ENCODE data around the gene MTUS2. TPM values are rescaled to one million over a fixed set of nuclear protein-coding genes. Genes with fewer than 3 reads are reported as not detected.

MTUS2 gene
- total and polyA plus RNA-seq, 2 of the 8 experiments (the other 6 are each of a cell fraction or from before 2014, with no cell fraction given), result 0.18 to 0.80 TPM

DNA sequence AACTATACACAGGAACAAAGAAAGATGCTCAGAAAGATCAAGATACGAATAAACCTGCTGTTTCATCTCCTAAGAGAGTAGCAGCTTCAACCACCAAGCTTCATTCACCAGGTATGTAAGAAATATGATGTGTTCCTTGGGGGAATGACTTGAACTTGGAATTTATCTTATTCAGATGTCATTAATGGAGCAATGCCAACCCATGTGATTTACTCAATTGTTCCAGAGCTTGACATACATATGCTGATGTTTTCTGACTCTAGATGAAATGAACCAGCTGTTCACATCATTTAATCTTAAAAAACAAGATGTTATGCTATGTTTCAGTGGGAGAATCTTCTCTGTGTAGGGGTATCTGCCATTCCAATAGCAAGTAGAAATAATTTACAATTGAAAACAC lies 504.5 kb downstream of the MTUS2 start:
- Histone ChIP-seq H3K4me1 (replicated peaks in 1 of 4; ENCODE audit: control insufficient read depth in 3 of 4, insufficient read depth in 4 of 4, low read length in 3 of 4) (no peaks in the 10 kb centered on the region), H2BK15ac (ENCODE audit: low read length) (no peak overlapping the region), H4K5ac (ENCODE audit: insufficient read length, low read depth, low read length) (no peak overlapping the region), H3K9ac (replicated peaks in 1 of 4; ENCODE audit: extremely low read depth in 1 of 4, low read depth in 3 of 4, low read length in 3 of 4) (no peak overlapping the region), H2BK120ac (replicated peaks; ENCODE audit: low read depth, low read length) (no peak overlapping the region), H4K20me1 (replicated peaks in 1 of 2; ENCODE audit: control insufficient read depth in 1 of 2, insufficient read depth in 2 of 2, low read length in 2 of 2) (no peaks in the 10 kb centered on the region), H3K4me2 (ENCODE audit: insufficient read depth in 1 of 2, low read depth in 2 of 2, low read length in 2 of 2) (no peak overlapping the region), H4K8ac (ENCODE audit: extremely low read depth, insufficient read depth, low read length) (no peak overlapping the region), H3K18ac (ENCODE audit: extremely low read depth, low read length) (no peak overlapping the region), H3K9me3 (ENCODE audit: insufficient read depth in 2 of 2, low read depth in 1 of 2, low read length in 1 of 2) (0 out of 4 replicates have a peak, but pooled peaks cover 0 to 3% of the 10 kb centered on the region in 2 experiments), H3K27me3 (replicated peaks in 1 of 4; ENCODE audit: control insufficient read depth in 3 of 4, extremely low read depth in 1 of 4, insufficient read depth in 3 of 4, low read length in 3 of 4) (no peaks in the 10 kb centered on the region), H2BK12ac (ENCODE audit: low read depth, low read length) (no peak overlapping the region), H3K79me2 (ENCODE audit: control insufficient read depth in 1 of 2, insufficient read depth in 2 of 2, low read length in 2 of 2) (no peaks in the 10 kb centered on the region), H3K23me2 (ENCODE audit: low read depth, low read length) (no peaks in the 10 kb centered on the region), H3K79me1 (ENCODE audit: low read depth, low read length) (no peaks in the 10 kb centered on the region), H4K91ac (replicated peaks; ENCODE audit: insufficient read length, low read length) (no peak overlapping the region), H3K27ac (ENCODE audit: low read depth, low read length) (no peak overlapping the region), H3K56ac (replicated peaks; ENCODE audit: insufficient read length, low read depth, low read length) (no peak overlapping the region), H3K4ac (replicated peaks; ENCODE audit: insufficient read length, low read depth, low read length) (no peak overlapping the region), H3K4me3 (ENCODE audit: extremely low read depth in 1 of 4, insufficient read depth in 2 of 4, low read depth in 3 of 4, low read length in 4 of 4) (no peak overlapping the region), H2AK5ac (ENCODE audit: low read depth, low read length) (no peak overlapping the region), H3K36me3 (ENCODE audit: control insufficient read depth in 2 of 4, insufficient read depth in 4 of 4, low read length in 3 of 4) (no peaks in the 10 kb centered on the region), H2AFZ (ENCODE audit: low read length) (no peak overlapping the region), H2BK5ac (ENCODE audit: low read depth, low read length) (no peak overlapping the region), H3K23ac (ENCODE audit: insufficient read length) (no peak overlapping the region), H3K14ac (ENCODE audit: insufficient read length) (no peak overlapping the region), H2BK20ac (ENCODE audit: low read length) (no peak overlapping the region)
- FAIRE-seq (no peak), DNase-seq (ENCODE audit: low read depth in 1 of 2, low spot score in 2 of 2) (no peak)
- TF ChIP-seq KDM1A (IDR thresholded peaks at IDR 0.05; ENCODE audit: borderline replicate concordance, low read length) (no peak), CBX5 (IDR thresholded peaks at IDR 0.05; ENCODE audit: low read depth, low read length) (no peak), KDM5A (IDR thresholded peaks at IDR 0.05; ENCODE audit: low read length) (no peak)
- 91% methylated on average over 1 of the region's 1 CpG; no CpG with 5 or more reads in 1 of the 2 experiments for WGBS, 2 experiments (ENCODE audit: extremely low coverage in 1 of 2, insufficient coverage in 1 of 2, insufficient read length in 1 of 2, insufficient replicate concordance in 2 of 2, low coverage in 1 of 2, low lambda C conversion rate in 2 of 2, missing lambda C conversion rate in 1 of 2)
- POLR2A ChIA-PET (ENCODE audit: partially characterized antibody), result no interaction called here
- CTCF ChIA-PET (ENCODE audit: partially characterized antibody), result interaction anchor here (1.7 kb wide), 1 partner anchor 44 kb away, joined by 6 read pairs; no protein-coding TSS in a partner anchor
